ENCODE data around the gene RNF224. TPM values are rescaled to one million over a fixed set of nuclear protein-coding genes. Genes with fewer than 3 reads are reported as not detected.

The RNF224 gene
- total RNA-seq, 1 donor from 2014 or later: not detected

Other genes starting within 250 kb of the RNF224 start
- not detected in 2 replicates for gene PTGDS, start 250.0 kb upstream of the RNF224 start, total RNA-seq
- gene LCNL1, start 244.5 kb upstream of the RNF224 start, total RNA-seq: not detected in 2 replicates
- gene PAXX, start 235.1 kb upstream of the RNF224 start, total RNA-seq: 53.2 and 65.9 TPM in 2 replicates
- 0.40 TPM in 1 of 2 replicates, not detected in the other for gene CLIC3, start 230.9 kb upstream of the RNF224 start, total RNA-seq
- gene ABCA2, start 199.3 kb upstream of the RNF224 start, total RNA-seq: 6.9 and 7.3 TPM in 2 replicates
- gene FUT7, start 195.4 kb upstream of the RNF224 start, total RNA-seq: not detected in 2 replicates
- gene NPDC1, start 181.3 kb upstream of the RNF224 start, total RNA-seq: 67.3 and 71.1 TPM in 2 replicates
- not detected in 2 replicates for gene ENTPD2, start 173.4 kb upstream of the RNF224 start, total RNA-seq
- 28.1 and 30.2 TPM in 2 replicates for gene SAPCD2, start 156.9 kb upstream of the RNF224 start, total RNA-seq
- gene UAP1L1, start 150.0 kb upstream of the RNF224 start, total RNA-seq: 21.9 and 23.0 TPM in 2 replicates
- gene MAN1B1, start 140.5 kb upstream of the RNF224 start, total RNA-seq: 69.4 and 75.7 TPM in 2 replicates
- 88.5 and 107 TPM in 2 replicates for gene DPP7, start 112.8 kb upstream of the RNF224 start, total RNA-seq
- not detected in 2 replicates for gene GRIN1, start 88.3 kb upstream of the RNF224 start, total RNA-seq
- gene LRRC26, start 57.5 kb upstream of the RNF224 start, total RNA-seq: not detected in 2 replicates
- gene TMEM210, start 55.4 kb upstream of the RNF224 start, total RNA-seq: not detected in 2 replicates
- 17.6 and 25.1 TPM in 2 replicates for gene ANAPC2, start 38.9 kb upstream of the RNF224 start, total RNA-seq
- gene SSNA1, start 38.8 kb upstream of the RNF224 start, total RNA-seq: 127 and 150 TPM in 2 replicates
- gene TPRN, start 26.8 kb upstream of the RNF224 start, total RNA-seq: 6.9 and 7.7 TPM in 2 replicates
- 36.2 and 39.1 TPM in 2 replicates for gene TMEM203, start 21.9 kb upstream of the RNF224 start, total RNA-seq
- gene NDOR1, start 21.8 kb upstream of the RNF224 start, total RNA-seq: 13.4 and 16.6 TPM in 2 replicates
- gene RNF208, start 5.3 kb upstream of the RNF224 start, total RNA-seq: not detected in 2 replicates
- 0.20 and 0.25 TPM in 2 replicates for gene CYSRT1, start 2.3 kb upstream of the RNF224 start, total RNA-seq
- not detected in 2 replicates for gene SLC34A3, start 3.4 kb downstream of the RNF224 start, total RNA-seq
- 1,008 and 1,079 TPM in 2 replicates for gene TUBB4B, start 13.8 kb downstream of the RNF224 start, total RNA-seq
- gene STPG3, start 23.8 kb downstream of the RNF224 start, total RNA-seq: not detected in 2 replicates
- 54.6 and 68.4 TPM in 2 replicates for gene NELFB, start 27.8 kb downstream of the RNF224 start, total RNA-seq
- 41.4 and 44.7 TPM in 2 replicates for gene TOR4A, start 50.2 kb downstream of the RNF224 start, total RNA-seq
- 35.8 and 43.9 TPM in 2 replicates for gene NRARP, start 74.8 kb downstream of the RNF224 start, total RNA-seq
- gene EXD3, start 195.7 kb downstream of the RNF224 start, total RNA-seq: 7.2 and 8.2 TPM in 2 replicates
- 0.07 TPM in 1 of 2 replicates, not detected in the other for gene NOXA1, start 195.9 kb downstream of the RNF224 start, total RNA-seq
- gene ENTPD8, start 213.9 kb downstream of the RNF224 start, total RNA-seq: 0.05 and 1.5 TPM in 2 replicates
- gene NSMF, start 231.8 kb downstream of the RNF224 start, total RNA-seq: 48.2 and 50.1 TPM in 2 replicates

All from mammary microvascular endothelial cell (primary cell).